AG04450 (cell line): ENCODE results near the gene PROX2. TPM values are rescaled to one million over a fixed set of nuclear protein-coding genes. Genes with fewer than 3 reads are reported as not detected.

ENCODE experiments used
- CTCF ChIA-PET: fragments of 300-600, 350-600 bp; formaldehyde crosslinking; extraction: SDS; loops from one replicate; lab custom pipeline; 2022; ENCODE audit warnings: antibody characterized with exemption, inconsistent platforms; lab: Charles Lee
- POLR2A ChIA-PET: fragments of 350-600 bp; formaldehyde crosslinking; extraction: SDS; loops from one replicate; lab custom pipeline; 2021; ENCODE audit warnings: antibody characterized with exemption, inconsistent platforms; lab: Yijun Ruan, JAX
- DNase-seq: peaks from one replicate; pipeline ENCODE4 v3.0.0-alpha.2; 2011; ENCODE audit warnings: low read depth, low spot score
- H3K27ac ChIP-seq: one replicate; pipeline ENCODE4 v1.5.1; 2012; ENCODE audit warnings: low read depth, low read length, control low read depth
- H3K27me3 ChIP-seq: one replicate; pipeline ENCODE4 v1.6.0; 2012; ENCODE audit warnings: low read length; ENCODE audit not compliant: control insufficient read depth, insufficient read depth
- H3K4me3 ChIP-seq: 2 replicates; pipeline ENCODE4 v1.5.1; 2011; ENCODE audit warnings: mild to moderate bottlenecking, low read depth, low read length, control low read depth
- H3K9me3 ChIP-seq: 2 replicates; pipeline ENCODE4 v1.5.1; 2012; ENCODE audit warnings: low read length; ENCODE audit not compliant: control insufficient read depth, insufficient read depth
- polyA plus RNA-seq: library from polyadenylated mRNA; depleted of rRNA; stranded (reverse); fragments of >200 nt; gene quantifications from 2 replicates; pipeline ENCODE4 v1.2.3, GENCODE V29; 2011
- TF ChIP-seq, protein P1 (sequence below): IDR thresholded peaks from 2 replicates; pipeline ENCODE4 v1.5.1; 2011; ENCODE audit warnings: low read depth, low read length, control low read depth, inconsistent platforms

The PROX2 gene
- polyA plus RNA-seq, 1 experiment: not detected

DNA sequence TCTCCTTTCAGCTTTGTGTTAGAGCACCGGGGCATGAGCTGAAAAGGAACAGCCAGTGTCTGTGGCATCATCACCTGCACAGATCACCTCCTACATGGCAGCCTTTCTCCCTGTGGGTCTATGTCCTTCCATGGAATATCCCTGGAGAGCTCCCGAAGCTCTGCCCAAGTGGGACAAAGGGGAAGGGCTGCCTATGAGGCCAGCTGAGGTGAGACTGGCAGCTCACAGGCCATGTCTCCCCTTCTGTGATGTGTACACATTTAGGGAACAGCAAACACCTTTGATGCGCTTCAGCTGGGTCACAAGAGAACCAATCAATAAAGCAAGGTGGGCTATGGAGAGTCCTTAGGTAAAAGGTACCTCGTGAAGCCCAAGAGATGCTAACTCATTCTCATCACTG is 4.1 kb downstream of the PROX2 start:
- Histone ChIP-seq H3K9me3 (no peaks in the 10 kb centered on the region), H3K4me3 (no peak overlapping the region), H3K27ac (no peak overlapping the region), H3K27me3 (no peaks in the 10 kb centered on the region)
- TF ChIP-seq, protein P1, sequence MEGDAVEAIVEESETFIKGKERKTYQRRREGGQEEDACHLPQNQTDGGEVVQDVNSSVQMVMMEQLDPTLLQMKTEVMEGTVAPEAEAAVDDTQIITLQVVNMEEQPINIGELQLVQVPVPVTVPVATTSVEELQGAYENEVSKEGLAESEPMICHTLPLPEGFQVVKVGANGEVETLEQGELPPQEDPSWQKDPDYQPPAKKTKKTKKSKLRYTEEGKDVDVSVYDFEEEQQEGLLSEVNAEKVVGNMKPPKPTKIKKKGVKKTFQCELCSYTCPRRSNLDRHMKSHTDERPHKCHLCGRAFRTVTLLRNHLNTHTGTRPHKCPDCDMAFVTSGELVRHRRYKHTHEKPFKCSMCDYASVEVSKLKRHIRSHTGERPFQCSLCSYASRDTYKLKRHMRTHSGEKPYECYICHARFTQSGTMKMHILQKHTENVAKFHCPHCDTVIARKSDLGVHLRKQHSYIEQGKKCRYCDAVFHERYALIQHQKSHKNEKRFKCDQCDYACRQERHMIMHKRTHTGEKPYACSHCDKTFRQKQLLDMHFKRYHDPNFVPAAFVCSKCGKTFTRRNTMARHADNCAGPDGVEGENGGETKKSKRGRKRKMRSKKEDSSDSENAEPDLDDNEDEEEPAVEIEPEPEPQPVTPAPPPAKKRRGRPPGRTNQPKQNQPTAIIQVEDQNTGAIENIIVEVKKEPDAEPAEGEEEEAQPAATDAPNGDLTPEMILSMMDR: no peak
- ChIA-PET POLR2A (no interaction called here), CTCF (interaction anchor here (0.5 to 5.3 kb wide), 5 partner anchors 10 to 489 kb away, joined by 3 to 56 read pairs (median 4); no protein-coding TSS in a partner anchor)
- no peak for DNase-seq

DNA sequence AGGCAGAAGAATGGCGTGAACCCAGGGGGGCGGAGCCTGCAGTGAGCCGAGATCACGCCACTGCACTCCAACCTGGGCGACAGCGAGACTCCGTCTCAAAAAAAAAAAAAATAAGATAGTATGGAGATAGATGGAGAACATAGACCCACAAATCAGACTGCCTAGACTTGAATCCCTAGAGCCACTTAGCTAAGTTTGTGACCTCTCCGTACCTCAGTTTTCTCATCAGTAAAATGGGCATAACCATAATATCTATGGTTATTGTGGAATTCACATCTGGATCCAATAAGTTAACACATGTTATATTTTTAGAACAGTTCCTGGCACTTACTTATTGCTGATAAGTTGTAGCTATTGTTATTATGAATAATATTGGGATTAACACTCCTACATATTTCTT is 7.2 kb downstream of the PROX2 start:
- no peak for DNase-seq
- H3K4me3 ChIP-seq: no peak overlapping the region
- ChIA-PET CTCF (interaction anchor here (0.6 to 2.5 kb wide), 5 partner anchors 8 to 37 kb away, joined by 3 to 14 read pairs (median 7); no protein-coding TSS in a partner anchor), POLR2A (interaction anchor here (0.7 kb wide), 1 partner anchor 14 kb away, joined by 3 read pairs; no protein-coding TSS in a partner anchor)
- no peak overlapping the region for H3K27ac ChIP-seq
- TF ChIP-seq, protein P1: no peak
- no peaks in the 10 kb centered on the region for H3K9me3 ChIP-seq
- peaks cover 3% of the 10 kb centered on the region for H3K27me3 ChIP-seq

DNA sequence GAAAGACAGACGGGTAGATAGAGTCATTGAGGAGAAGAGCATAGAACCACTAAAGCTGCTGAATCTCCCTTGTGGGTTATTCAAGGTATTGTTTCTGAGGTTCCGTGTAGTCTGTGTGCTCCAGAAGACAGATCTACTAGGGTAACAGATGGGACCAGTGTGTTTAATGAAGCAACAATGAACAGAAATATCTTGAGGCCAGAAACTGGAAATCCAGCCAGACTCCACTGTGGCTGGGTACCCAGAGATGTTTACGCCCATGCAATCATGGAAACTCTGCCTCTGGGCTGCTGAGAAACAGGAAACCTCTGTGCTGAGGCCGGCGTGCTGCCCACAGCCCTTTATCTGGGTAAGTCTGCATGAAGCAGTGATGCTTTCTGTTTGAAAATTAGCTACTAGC is 8.3 kb downstream of the PROX2 start:
- TF ChIP-seq, protein P1: no peak
- ChIA-PET POLR2A (no interaction called here), CTCF (interaction anchor here (0.7 to 2.5 kb wide), 5 partner anchors 9 to 221 kb away, joined by 3 to 14 read pairs (median 7); no protein-coding TSS in a partner anchor)
- no peaks in the 10 kb centered on the region for H3K9me3 ChIP-seq
- H3K27me3 ChIP-seq: peaks cover 6% of the 10 kb centered on the region
- no peak overlapping the region for H3K27ac ChIP-seq
- H3K4me3 ChIP-seq: no peak overlapping the region
- DNase-seq: no peak

DNA sequence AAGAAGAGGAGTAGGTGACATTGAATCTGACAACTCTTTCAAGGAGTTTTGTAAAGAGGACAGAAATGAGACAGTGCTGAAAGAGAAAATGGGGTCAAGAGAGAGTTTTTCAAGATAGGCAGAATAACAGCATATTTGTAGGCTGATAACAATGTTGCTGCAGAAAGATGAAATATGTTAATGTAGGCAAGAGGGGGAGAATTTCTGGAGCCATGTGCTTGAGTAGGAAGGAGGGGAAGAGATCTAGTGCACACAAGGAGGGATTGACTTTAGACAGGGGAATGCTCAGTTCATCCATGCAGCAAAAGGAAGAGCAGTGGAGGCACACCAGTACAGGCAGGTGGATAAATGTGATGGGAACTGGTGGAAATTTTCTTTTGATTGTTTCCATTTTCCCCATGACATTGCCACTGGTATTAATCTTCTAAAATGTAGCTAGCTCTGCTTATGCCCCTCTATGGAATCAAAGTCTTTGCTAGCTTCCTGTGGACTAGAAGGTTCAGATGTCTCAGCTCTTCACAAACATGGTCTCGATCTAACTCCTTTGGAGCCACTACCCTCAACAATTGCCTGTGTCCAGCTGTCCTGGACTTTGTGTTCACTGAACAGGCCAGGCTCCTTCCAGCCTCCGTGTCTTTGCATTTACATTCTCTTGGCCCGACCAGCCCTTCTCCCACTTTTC is 9.1 kb downstream of the PROX2 start:
- Histone ChIP-seq H3K27ac (no peak overlapping the region), H3K27me3 (peaks cover 6% of the 10 kb centered on the region), H3K4me3 (no peak overlapping the region), H3K9me3 (no peaks in the 10 kb centered on the region)
- DNase-seq: no peak
- TF ChIP-seq, protein P1: no peak
- CTCF ChIA-PET: interaction anchor here (1.8 to 2.5 kb wide), 4 partner anchors 8 to 222 kb away, joined by 6 to 14 read pairs (median 10); no protein-coding TSS in a partner anchor
- POLR2A ChIA-PET: no interaction called here

DNA sequence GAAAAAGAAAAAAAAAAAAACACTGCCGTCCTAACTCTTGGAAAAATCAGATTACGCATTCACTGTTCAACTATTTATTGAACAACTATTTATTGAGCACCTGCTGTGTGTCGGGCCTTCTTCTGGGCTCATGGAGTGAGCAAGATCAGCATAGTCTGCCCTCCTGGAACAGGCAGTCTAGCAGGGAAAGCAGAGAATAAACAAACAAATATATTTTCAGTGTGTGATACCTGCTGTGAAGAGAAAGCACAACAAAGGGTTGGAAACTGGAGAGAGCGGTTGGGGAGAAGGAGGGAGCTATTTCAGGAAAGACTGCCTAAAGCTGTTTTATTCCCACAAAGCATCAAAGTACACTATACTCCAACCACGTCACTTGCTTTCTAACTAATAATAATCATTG is 10.8 kb downstream of the PROX2 start:
- DNase-seq: no peak
- H3K9me3 ChIP-seq: no peaks in the 10 kb centered on the region
- ChIA-PET POLR2A (no interaction called here), CTCF (interaction anchor here (1.5 to 9.4 kb wide), 2 partner anchors 41 to 224 kb away, joined by 3 to 227 read pairs; no protein-coding TSS in a partner anchor)
- H3K27me3 ChIP-seq: peaks cover 6% of the 10 kb centered on the region
- TF ChIP-seq, protein P1: no peak
- H3K4me3 ChIP-seq: no peak overlapping the region
- H3K27ac ChIP-seq: no peak overlapping the region
